ENCODE results near the gene PPP2R3C. TPM values are rescaled to one million over a fixed set of nuclear protein-coding genes. Genes with fewer than 3 reads are reported as not detected.

Gene PPP2R3C
- total RNA-seq, 2 donors from 2014 or later = 41.6 to 49.8 TPM

Other genes starting within 250 kb of the PPP2R3C start
- gene BAZ1A, start 246.6 kb downstream of the PPP2R3C start, total RNA-seq = 10 to 100 TPM; 17.3 to 31.6 TPM
- gene SRP54, start 139.0 kb downstream of the PPP2R3C start, total RNA-seq = 10 to 100 TPM; 40.0 to 42.3 TPM
- gene FAM177A1, start 75.7 kb downstream of the PPP2R3C start, total RNA-seq = 10 to 100 TPM; 69.2 to 84.8 TPM
- 10 to 100 TPM; 19.1 to 21.7 TPM for gene PRORP, start 562 bp upstream of the PPP2R3C start, total RNA-seq
- 100 to 1,000 TPM; 159 to 191 TPM for gene PSMA6, start 170.4 kb upstream of the PPP2R3C start, total RNA-seq